ENCODE results near the gene LRBA. TPM values are rescaled to one million over a fixed set of nuclear protein-coding genes. Genes with fewer than 3 reads are reported as not detected.
"Not testable (repeated sequence)": the region's sequence is repeated elsewhere in the genome, so short reads cannot be mapped to it uniquely, and the experiment has no call there.

LRBA gene, protein sequence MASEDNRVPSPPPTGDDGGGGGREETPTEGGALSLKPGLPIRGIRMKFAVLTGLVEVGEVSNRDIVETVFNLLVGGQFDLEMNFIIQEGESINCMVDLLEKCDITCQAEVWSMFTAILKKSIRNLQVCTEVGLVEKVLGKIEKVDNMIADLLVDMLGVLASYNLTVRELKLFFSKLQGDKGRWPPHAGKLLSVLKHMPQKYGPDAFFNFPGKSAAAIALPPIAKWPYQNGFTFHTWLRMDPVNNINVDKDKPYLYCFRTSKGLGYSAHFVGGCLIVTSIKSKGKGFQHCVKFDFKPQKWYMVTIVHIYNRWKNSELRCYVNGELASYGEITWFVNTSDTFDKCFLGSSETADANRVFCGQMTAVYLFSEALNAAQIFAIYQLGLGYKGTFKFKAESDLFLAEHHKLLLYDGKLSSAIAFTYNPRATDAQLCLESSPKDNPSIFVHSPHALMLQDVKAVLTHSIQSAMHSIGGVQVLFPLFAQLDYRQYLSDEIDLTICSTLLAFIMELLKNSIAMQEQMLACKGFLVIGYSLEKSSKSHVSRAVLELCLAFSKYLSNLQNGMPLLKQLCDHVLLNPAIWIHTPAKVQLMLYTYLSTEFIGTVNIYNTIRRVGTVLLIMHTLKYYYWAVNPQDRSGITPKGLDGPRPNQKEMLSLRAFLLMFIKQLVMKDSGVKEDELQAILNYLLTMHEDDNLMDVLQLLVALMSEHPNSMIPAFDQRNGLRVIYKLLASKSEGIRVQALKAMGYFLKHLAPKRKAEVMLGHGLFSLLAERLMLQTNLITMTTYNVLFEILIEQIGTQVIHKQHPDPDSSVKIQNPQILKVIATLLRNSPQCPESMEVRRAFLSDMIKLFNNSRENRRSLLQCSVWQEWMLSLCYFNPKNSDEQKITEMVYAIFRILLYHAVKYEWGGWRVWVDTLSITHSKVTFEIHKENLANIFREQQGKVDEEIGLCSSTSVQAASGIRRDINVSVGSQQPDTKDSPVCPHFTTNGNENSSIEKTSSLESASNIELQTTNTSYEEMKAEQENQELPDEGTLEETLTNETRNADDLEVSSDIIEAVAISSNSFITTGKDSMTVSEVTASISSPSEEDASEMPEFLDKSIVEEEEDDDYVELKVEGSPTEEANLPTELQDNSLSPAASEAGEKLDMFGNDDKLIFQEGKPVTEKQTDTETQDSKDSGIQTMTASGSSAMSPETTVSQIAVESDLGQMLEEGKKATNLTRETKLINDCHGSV (N-terminal part only)
- total RNA-seq (2014; rRNA removed; shearing (Covaris generic)): 13.5 and 14.4 TPM in 2 replicates

- Histone ChIP-seq H3K9me3 (replicated peaks) (no peaks in the 10 kb centered on the region), H3K4me3 (peak within 1 kb of the TSS; percentile 98), H3K4me1 (replicated peaks) (no peaks in the 10 kb centered on the region; the same call in 1 of the 2 replicates), H3K36me3 (peaks cover 3% of the 10 kb centered on the region), H3K27me3 (replicated peaks) (no peaks in the 10 kb centered on the region), H3K27ac (peak within 1 kb of the TSS; percentile 18; the same call in 1 of the 2 replicates)
- DNase-seq (ENCODE audit: low read depth in 1 of 2, low spot score in 2 of 2): peak; percentile 25 to 47
These were observed at the start of gene LRBA for GRCh38 chr4:151014521-151015458. Gene LRBA (minus strand): TSS chr4:151015284. CDS start chr4:151014642, 642 bp downstream.

DNA sequence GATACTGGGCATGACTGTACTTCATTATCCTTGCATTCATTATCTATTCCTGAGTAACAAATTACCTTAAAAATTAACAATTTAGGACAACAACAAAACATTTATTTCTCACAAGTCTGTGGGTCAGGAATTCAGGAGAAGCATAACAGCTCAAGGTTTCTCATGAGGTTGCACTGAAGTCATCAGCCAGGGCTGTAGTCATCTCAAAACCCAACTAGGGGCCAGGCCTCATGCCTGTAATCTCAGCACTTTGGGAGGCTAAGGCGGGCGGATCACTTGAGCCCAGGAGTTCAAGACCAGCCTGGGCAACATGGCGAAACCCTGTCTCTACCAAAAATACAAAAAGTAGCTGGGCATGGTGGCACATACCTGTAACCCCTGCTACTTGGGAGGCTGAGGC, 48.1 kb upstream of the LRBA start:
- H3K4me1 ChIP-seq (replicated peaks); H3K27me3 ChIP-seq (replicated peaks); DNase-seq (ENCODE audit: low read depth in 1 of 2, low spot score in 2 of 2); H3K36me3 ChIP-seq; H3K27ac ChIP-seq; H3K9me3 ChIP-seq (replicated peaks); H3K4me3 ChIP-seq: not testable (repeated sequence)

DNA sequence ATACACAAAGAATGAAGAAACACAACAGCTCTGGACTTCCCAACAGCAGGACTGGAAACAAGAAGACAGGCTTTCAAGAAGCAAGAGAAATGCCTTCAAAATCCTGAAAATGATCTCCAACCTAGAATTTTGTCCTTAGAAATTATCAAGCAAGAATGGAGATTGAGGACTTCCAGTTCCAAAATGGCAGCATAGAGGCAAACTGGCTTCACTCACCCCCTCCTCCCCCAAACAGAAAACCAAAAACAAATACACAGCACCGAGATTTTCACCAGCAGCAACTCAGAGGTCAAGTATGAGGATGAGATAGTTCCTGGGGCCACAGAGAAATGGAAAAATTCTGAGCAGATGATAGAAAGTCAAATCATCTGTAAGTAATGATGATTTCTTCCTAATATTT, 40.5 kb upstream of the LRBA start:
- no peak overlapping the region for H3K27ac ChIP-seq
- no peaks in the 10 kb centered on the region for H3K36me3 ChIP-seq
- no peak overlapping the region for H3K4me3 ChIP-seq
- DNase-seq (ENCODE audit: low read depth in 1 of 2, low spot score in 2 of 2): no peak
- H3K4me1 ChIP-seq (replicated peaks): no peaks in the 10 kb centered on the region
- H3K27me3 ChIP-seq (replicated peaks): no peaks in the 10 kb centered on the region
- H3K9me3 ChIP-seq (replicated peaks): no peaks in the 10 kb centered on the region

- no peaks in the 10 kb centered on the region for H3K27me3 ChIP-seq (replicated peaks)
- H3K36me3 ChIP-seq: no peaks in the 10 kb centered on the region
- no peaks in the 10 kb centered on the region for H3K4me1 ChIP-seq (replicated peaks)
- no peak for DNase-seq (ENCODE audit: low read depth in 1 of 2, low spot score in 2 of 2)
- H3K27ac ChIP-seq: no peak overlapping the region
- no peak overlapping the region for H3K4me3 ChIP-seq
- no peaks in the 10 kb centered on the region for H3K9me3 ChIP-seq (replicated peaks)
These were observed 37.7 kb upstream of the LRBA start for GRCh38 chr4:151052785-151053184.

GRCh38 chr4:151049430-151049884, 34.4 kb upstream of the LRBA start:
- no peak overlapping the region for H3K27ac ChIP-seq
- no peaks in the 10 kb centered on the region for H3K4me1 ChIP-seq (replicated peaks)
- H3K27me3 ChIP-seq (replicated peaks): no peaks in the 10 kb centered on the region
- no peak overlapping the region for H3K4me3 ChIP-seq
- no peak for DNase-seq (ENCODE audit: low read depth in 1 of 2, low spot score in 2 of 2)
- H3K9me3 ChIP-seq (replicated peaks): no peaks in the 10 kb centered on the region
- H3K36me3 ChIP-seq: no peaks in the 10 kb centered on the region

GRCh38 chr4:151048913-151049312, 33.8 kb upstream of the LRBA start:
- Histone ChIP-seq H3K4me1 (replicated peaks) (no peaks in the 10 kb centered on the region), H3K9me3 (replicated peaks) (no peaks in the 10 kb centered on the region), H3K36me3 (no peaks in the 10 kb centered on the region), H3K27ac (no peak overlapping the region), H3K27me3 (replicated peaks) (no peaks in the 10 kb centered on the region), H3K4me3 (no peak overlapping the region)
- DNase-seq (ENCODE audit: low read depth in 1 of 2, low spot score in 2 of 2): no peak

GRCh38 chr4:151046609-151047008, 31.5 kb upstream of the LRBA start:
- no peaks in the 10 kb centered on the region for H3K36me3 ChIP-seq
- no peaks in the 10 kb centered on the region for H3K4me1 ChIP-seq (replicated peaks)
- no peak for DNase-seq (ENCODE audit: low read depth in 1 of 2, low spot score in 2 of 2)
- no peaks in the 10 kb centered on the region for H3K9me3 ChIP-seq (replicated peaks)
- H3K4me3 ChIP-seq: no peak overlapping the region
- no peak overlapping the region for H3K27ac ChIP-seq
- no peaks in the 10 kb centered on the region for H3K27me3 ChIP-seq (replicated peaks)

DNA sequence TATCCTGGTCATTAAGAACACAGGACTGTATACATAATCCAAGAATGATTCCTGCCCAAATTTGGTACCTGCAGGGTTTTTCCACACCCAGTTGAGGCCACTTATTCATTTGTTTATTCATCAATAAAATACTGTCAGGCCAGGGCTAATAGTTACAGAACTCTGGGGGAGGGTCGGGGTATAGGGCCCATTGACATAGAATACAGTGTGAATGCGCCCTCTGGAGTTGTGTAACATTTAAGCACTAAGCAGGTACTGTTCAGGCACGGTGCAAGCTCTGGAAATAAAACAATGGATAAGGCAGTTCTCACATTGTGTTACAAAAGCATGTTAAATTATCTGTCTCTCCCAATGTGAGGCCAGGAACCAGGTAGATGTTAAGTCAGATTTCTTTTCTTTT, 30.8 kb upstream of the LRBA start:
- no peaks in the 10 kb centered on the region for H3K27me3 ChIP-seq (replicated peaks)
- H3K27ac ChIP-seq: no peak overlapping the region
- H3K9me3 ChIP-seq (replicated peaks): no peaks in the 10 kb centered on the region
- no peaks in the 10 kb centered on the region for H3K4me1 ChIP-seq (replicated peaks)
- DNase-seq (ENCODE audit: low read depth in 1 of 2, low spot score in 2 of 2): no peak
- H3K36me3 ChIP-seq: no peaks in the 10 kb centered on the region
- no peak overlapping the region for H3K4me3 ChIP-seq

DNA sequence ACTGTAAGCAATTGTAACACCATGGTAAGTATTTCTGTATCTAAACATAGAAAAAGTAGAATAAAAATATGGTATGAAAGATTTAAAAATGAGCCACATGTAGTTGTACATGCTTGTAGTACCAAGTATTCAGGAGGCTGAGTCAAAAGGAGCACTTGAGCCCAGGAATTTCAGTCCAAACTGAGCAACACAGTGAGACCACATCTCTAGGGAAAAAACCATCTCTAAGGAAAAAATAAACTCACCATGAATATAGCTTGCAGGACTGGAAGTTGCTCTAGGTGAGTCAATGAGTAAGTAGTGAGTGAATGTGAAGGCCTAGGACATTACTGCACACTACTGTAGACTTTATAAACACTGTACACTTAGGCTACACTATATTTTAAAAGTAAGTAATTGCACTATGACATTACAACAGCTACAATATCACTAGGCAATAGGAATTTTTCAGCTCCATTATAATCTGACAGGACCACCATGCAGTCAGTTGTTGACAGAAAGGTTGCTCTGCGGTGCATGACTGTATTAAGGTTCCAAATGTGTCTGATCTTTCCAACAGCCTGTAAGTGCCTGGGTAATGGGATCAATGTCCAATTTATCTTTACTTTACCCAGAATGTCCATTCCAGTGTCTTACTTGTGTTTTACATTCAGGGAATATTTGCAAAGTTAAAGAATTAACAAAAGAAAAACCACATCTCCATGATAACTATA, 28.9 kb upstream of the LRBA start:
- Histone ChIP-seq H3K9me3 (replicated peaks) (no peaks in the 10 kb centered on the region), H3K4me1 (replicated peaks) (no peaks in the 10 kb centered on the region), H3K27ac (no peak overlapping the region), H3K27me3 (replicated peaks) (no peaks in the 10 kb centered on the region), H3K36me3 (no peaks in the 10 kb centered on the region), H3K4me3 (no peak overlapping the region)
- DNase-seq (ENCODE audit: low read depth in 1 of 2, low spot score in 2 of 2): no peak

DNA sequence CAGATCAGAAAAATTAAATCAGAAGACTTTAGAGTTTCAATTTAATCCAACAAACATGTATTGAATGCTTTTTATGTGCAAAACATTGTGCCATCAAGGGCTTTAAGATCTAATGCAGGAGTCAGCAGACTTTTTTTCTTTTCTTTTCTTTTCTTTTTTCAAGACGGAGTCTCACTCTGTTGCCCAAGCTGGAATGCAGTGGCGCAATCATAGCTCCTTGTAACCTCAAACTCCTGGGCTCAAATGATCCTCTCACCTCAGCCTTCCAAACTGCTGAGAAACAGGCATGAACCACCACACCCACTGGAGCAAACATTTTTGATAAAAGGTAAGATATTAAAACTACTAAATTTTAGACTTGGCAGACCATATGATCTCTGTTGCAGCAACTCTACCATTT, 24.6 kb upstream of the LRBA start:
- H3K4me1 ChIP-seq (replicated peaks): no peaks in the 10 kb centered on the region
- H3K27ac ChIP-seq: no peak overlapping the region
- no peaks in the 10 kb centered on the region for H3K36me3 ChIP-seq
- H3K9me3 ChIP-seq (replicated peaks): no peaks in the 10 kb centered on the region
- no peaks in the 10 kb centered on the region for H3K27me3 ChIP-seq (replicated peaks)
- DNase-seq (ENCODE audit: low read depth in 1 of 2, low spot score in 2 of 2): no peak
- no peak overlapping the region for H3K4me3 ChIP-seq

GRCh38 chr4:151038452-151039157, 23.5 kb upstream of the LRBA start:
- DNase-seq (ENCODE audit: low read depth in 1 of 2, low spot score in 2 of 2): no peak
- Histone ChIP-seq H3K9me3 (replicated peaks) (no peaks in the 10 kb centered on the region), H3K36me3 (no peaks in the 10 kb centered on the region), H3K27ac (no peak overlapping the region), H3K4me3 (no peak overlapping the region), H3K27me3 (replicated peaks) (no peaks in the 10 kb centered on the region), H3K4me1 (replicated peaks) (no peaks in the 10 kb centered on the region)

DNA sequence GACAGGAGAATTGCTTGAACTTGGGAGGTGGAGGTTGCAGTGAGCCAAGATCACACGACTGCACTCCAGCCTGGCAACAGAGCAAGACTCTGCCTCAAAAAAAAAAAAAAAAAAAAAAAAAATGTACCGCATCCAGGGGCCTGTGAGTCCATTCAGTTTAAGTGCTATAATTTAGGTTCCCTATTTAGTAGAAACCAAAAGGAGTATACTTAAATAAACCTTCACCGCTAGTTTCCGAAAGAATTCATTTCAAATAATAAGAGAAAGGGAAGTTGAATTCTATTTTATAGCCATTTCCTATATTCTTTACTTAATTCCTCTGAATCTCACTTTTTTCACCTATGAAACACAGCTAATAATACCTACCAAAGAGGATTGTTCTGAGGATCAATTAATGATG, 20.8 kb upstream of the LRBA start:
- no peaks in the 10 kb centered on the region for H3K27me3 ChIP-seq (replicated peaks)
- H3K27ac ChIP-seq: no peak overlapping the region

More for the DNA sequence above, 20.8 kb upstream of the LRBA start:
- no peaks in the 10 kb centered on the region for H3K9me3 ChIP-seq (replicated peaks)
- H3K4me3 ChIP-seq: no peak overlapping the region
- DNase-seq (ENCODE audit: low read depth in 1 of 2, low spot score in 2 of 2): no peak
- no peaks in the 10 kb centered on the region for H3K4me1 ChIP-seq (replicated peaks)
- H3K36me3 ChIP-seq: no peaks in the 10 kb centered on the region
